Coronary artery (tissue), 2 donors: Measurements from ENCODE around the gene HAUS1.

ENCODE experiments used
- DNase-seq: peaks from one replicate; pipeline ENCODE4 v3.0.0-alpha.2; 2017; ENCODE audit warnings: low spot score
- H3K27ac ChIP-seq, 2 donors: fragments of 200-600 bp; sonication (generic); one replicate each; pipeline ENCODE4 v1.5.1; 2016 to 2019
- H3K4me3 ChIP-seq: fragments of 200-600 bp; sonication (generic); 2 replicates; pipeline ENCODE4 v1.5.1; 2016; ENCODE audit warnings: mild to moderate bottlenecking, moderate library complexity
- TF ChIP-seq, protein P1 (sequence below): fragments of 200-600 bp; sonication (generic); IDR thresholded peaks from one replicate; pipeline ENCODE4 v1.5.1; 2019; ENCODE audit warnings: antibody characterized with exemption

The HAUS1 gene

DNA sequence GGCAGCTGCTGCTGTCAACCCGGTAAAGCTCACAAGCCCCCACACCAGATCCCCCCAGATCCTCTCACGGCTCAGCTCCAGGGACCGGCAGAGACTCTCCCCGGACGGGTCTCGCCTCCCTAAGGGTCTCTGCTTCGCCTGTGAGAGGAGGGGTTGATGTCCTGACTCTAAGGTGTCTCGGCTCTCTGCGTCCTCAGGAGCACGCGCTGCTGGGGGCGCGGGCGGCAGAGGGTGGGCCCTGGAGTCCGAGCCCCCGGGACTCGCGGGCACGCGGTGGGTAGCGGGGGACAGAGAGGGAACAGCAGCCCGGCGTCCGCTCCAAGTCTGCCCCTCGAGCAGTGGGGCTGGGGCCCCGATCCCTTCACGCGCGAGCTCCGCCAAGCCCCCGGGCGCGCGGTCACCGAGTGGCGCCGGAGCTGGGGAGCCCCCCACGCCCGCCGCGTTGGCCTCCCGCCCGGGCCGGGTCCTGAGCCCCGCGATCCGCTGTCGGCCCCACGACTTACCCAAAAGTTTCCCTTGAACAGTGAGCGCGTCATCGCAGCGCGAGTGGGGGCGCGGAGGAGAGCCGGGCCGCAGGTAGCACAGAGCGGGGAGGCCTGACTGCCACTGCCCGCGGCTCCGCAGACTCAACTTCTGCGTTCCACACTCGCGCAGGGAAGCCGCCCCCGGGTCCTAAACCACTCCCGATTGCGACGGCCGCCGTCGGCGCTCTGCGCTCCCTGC is 32.4 kb upstream of the HAUS1 start, which contains the start of gene PSTPIP2:
PSTPIP2 (minus strand) TSS at position 608 of the 723 bp plus-strand sequence; CDS start at position 536, 72 bp downstream.
- peak within 1 kb of the TSS; percentile 99 for H3K4me3 ChIP-seq
- TF ChIP-seq, protein P1, sequence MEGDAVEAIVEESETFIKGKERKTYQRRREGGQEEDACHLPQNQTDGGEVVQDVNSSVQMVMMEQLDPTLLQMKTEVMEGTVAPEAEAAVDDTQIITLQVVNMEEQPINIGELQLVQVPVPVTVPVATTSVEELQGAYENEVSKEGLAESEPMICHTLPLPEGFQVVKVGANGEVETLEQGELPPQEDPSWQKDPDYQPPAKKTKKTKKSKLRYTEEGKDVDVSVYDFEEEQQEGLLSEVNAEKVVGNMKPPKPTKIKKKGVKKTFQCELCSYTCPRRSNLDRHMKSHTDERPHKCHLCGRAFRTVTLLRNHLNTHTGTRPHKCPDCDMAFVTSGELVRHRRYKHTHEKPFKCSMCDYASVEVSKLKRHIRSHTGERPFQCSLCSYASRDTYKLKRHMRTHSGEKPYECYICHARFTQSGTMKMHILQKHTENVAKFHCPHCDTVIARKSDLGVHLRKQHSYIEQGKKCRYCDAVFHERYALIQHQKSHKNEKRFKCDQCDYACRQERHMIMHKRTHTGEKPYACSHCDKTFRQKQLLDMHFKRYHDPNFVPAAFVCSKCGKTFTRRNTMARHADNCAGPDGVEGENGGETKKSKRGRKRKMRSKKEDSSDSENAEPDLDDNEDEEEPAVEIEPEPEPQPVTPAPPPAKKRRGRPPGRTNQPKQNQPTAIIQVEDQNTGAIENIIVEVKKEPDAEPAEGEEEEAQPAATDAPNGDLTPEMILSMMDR: no peak
- DNase-seq: peak; percentile 78
- peak within 1 kb of the TSS; percentile 34 to 60 for H3K27ac ChIP-seq

DNA sequence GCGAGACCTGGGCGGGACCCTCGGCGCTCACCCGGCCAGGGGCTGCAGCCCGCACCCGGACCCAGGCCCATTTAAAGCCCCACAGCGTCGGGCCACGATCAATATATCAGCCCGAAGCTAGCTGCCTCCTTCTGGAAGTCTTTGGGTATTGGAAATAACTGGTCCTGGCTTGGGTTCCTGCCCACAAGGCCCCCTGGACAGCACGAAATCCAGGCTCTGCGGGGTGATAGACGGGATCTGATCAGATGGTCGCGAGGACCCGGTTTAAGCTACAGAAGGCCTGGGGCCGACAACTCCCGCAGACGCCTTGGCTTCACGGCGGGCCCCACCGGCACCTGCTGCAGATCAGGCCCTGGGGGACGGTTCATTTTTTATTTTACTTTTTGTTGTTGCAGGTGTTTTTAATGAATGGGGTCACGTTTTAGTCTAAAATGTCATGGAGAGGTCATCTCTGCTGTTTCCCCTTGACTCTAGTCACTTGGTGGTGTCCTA is 31.8 kb upstream of the HAUS1 start:
- peak overlapping the region; percentile 99 for H3K4me3 ChIP-seq
- no peak for DNase-seq
- TF ChIP-seq, protein P1: no peak
- H3K27ac ChIP-seq: peak overlapping the region; percentile 34 to 60

DNA sequence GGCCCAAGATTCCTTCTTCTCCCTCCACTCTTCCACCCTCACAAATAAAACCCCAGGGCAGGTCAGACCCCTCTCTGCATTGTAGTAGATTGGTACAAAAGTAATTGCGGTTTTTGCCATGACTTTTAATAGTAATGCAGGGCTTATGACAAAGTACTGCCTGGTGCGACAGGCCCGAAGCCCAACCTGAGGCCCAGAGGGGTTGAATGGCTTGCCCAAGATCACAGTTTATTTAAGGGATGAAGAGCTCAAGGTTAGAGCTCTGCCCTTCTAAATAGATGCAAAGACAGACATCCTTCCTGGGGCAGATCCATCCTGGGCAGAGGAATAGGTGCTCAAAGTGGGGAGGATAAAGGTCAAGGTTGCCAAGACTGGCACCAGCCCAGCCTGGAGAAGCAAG is 31.2 kb upstream of the HAUS1 start:
- TF ChIP-seq, protein P1: no peak
- H3K27ac ChIP-seq: no peak overlapping the region
- H3K4me3 ChIP-seq: no peak overlapping the region
- no peak for DNase-seq

DNA sequence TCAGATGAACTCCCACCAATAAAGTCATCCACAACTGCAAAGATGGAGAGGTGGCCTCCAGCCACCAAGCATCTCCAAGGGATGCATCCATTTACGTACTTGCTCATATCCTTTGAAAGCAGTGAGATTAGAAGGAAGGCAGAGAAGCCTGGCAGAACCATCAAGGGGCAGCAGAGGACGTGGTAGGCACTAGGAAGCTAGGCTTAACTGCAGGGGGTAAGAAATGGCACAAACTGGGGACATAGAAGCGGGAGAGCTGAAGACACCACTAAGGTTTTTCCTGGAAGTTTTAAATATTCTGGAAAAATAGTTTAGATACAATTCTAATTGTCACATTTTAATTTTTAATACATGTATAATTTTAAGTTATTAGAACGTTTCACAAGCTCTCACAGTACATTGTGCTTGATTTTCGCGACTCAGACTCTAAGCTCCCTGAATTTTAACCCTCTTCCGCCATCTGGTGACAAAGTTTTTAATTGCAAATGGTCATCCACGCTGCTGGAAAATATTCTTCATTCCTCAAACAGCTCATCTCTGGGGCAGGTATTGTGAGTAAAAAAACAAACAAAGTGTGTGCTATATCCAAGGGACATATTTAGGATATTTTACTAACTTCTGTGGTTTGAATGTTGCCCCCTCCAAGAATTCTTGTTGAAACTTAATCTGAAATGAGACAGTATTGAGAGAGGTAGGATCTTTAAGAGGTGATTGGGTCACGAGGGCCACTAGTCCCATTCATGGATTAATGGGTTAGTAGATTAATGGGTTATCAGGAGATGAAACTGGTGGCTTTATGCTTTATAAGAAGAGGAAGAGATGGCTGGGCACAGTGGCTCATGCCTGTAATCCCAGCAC is 30.5 kb upstream of the HAUS1 start:
- no peak for DNase-seq
- H3K27ac ChIP-seq: no peak overlapping the region
- no peak overlapping the region for H3K4me3 ChIP-seq
- TF ChIP-seq, protein P1: peak; percentile 43

DNA sequence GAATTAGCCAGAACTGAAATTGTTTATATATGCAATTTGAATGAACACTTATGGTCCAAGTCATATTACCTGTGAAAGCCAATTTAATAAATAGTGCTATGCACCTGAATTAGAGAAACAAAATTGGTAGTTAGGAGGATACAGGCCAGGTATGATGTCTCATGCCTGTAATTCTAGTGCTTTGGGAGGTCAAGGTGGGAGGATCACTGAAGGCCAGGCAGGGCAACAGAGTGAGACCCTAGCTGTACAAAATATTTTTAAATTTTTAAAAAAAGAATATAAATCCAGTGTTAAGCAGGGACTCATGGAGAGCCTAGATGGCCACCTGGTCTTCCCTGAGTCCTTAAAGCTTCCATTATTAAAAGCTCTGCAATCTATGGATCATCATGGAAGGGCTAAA is 24.8 kb upstream of the HAUS1 start:
- peak; percentile 1 for DNase-seq
- TF ChIP-seq, protein P1: no peak
- no peak overlapping the region for H3K27ac ChIP-seq
- H3K4me3 ChIP-seq: no peak overlapping the region

DNA sequence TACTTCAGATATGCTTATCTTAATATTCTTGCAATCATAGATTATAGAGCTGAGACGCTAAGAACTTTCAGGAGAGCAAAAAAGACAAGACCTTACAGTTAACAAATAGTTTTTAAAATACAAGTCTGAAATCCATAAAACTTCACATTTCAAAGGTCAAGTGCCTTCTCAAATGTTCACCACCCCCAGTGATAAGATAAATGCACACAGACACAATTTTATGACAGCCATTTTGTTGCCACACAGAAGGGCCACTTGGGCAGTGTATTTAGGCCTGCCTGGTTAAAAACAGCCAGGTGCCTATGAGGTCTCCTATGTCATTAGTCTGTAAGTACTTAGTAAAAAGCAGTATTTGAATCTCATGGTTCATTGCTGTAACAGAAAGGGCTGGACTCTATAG is 24.0 kb upstream of the HAUS1 start:
- Histone ChIP-seq H3K4me3 (no peak overlapping the region), H3K27ac (no peak overlapping the region)
- TF ChIP-seq, protein P1: no peak
- DNase-seq: peak; percentile 36
